Sigmoid colon (tissue), 7 donors: Measurements from ENCODE around the gene EHHADH. TPM values are rescaled to one million over a fixed set of nuclear protein-coding genes. Genes with fewer than 3 reads are reported as not detected.

Experiments used
- DNase-seq: peaks from one replicate; pipeline ENCODE4 v3.0.0-alpha.2; 2019
- H3K27ac ChIP-seq, 4 donors: fragments of 200-600 bp; sonication (generic); one replicate each; pipeline ENCODE4 v1.5.1; 2016 to 2019; ENCODE audit warnings: mild to moderate bottlenecking in 1 of 4
- H3K27me3 ChIP-seq, 3 donors: fragments of 200-600 bp; sonication (generic); one replicate each; pipeline ENCODE4 v1.5.1; 2019; ENCODE audit warnings: mild to moderate bottlenecking in 1 of 3
- H3K36me3 ChIP-seq, 4 donors: fragments of 200-600 bp; sonication (generic); one replicate each; pipeline ENCODE4 v1.5.1; 2016 to 2019
- H3K4me1 ChIP-seq, 4 donors: fragments of 200-600 bp; sonication (generic); one replicate each; pipeline ENCODE4 v1.5.1; 2017 to 2019
- H3K4me3 ChIP-seq, 4 donors: fragments of 200-600 bp; sonication (generic); one replicate each; pipeline ENCODE4 v1.5.1; 2017 to 2019; ENCODE audit warnings: mild to moderate bottlenecking in 2 of 4, moderate library complexity in 1 of 4
- H3K9me3 ChIP-seq, 4 donors: fragments of 200-600 bp in 3 of 4; sonication (generic) in 3 of 4; one replicate each; pipeline versions ENCODE4 v1.5.1 to v1.6.1; 2013 to 2019
- EP300 ChIP-seq, 4 donors: sonication (generic); formaldehyde crosslinking; IDR thresholded peaks; one replicate each; pipeline ENCODE4 v1.6.1; 2017; ENCODE audit warnings: antibody characterized with exemption in 4 of 4
- POLR2A ChIP-seq, 2 donors: fragments of 450-650 bp; IDR thresholded peaks; one replicate each; pipeline ENCODE4 v1.6.1; 2016; ENCODE audit warnings: antibody characterized with exemption in 2 of 2, mild to moderate bottlenecking in 2 of 2, moderate library complexity in 2 of 2
- POLR2AphosphoS5 ChIP-seq, 4 donors: sonication (generic); formaldehyde crosslinking; IDR thresholded peaks; one replicate each; pipeline ENCODE4 v1.6.1; 2017; ENCODE audit warnings: antibody characterized with exemption in 4 of 4
- WGBS, 2 donors: extraction: QIAGEN DNeasy Blood & Tissue Kit; methylation state at CpG; one replicate each; pipeline ENCODE4 v1.1.7; 2013; 5-methylcytosine and 5-hydroxymethylcytosine counted together
- intact Hi-C: fragments of 100-400 bp; cut with DNase I; formaldehyde crosslinking; loops from one replicate; pipeline ENCODE4 v1.15.1; 2023
- polyA plus RNA-seq, 3 donors: library from polyadenylated mRNA; stranded (reverse); fragments of 200-250 nt; gene quantifications; one replicate each; pipeline ENCODE4 v1.2.3, GENCODE V29; 2013
- total RNA-seq, 4 donors: library from RNA; depleted of rRNA; stranded (reverse); fragments of >200 nt; gene quantifications; one replicate each; pipeline ENCODE4 v1.1.0, GENCODE V29; 2016
- TF ChIP-seq, protein P1 (sequence below), 4 experiments: fragments of 450-650 bp in 3 of 4; fragments of 200-600 bp in 1 of 4; IDR thresholded peaks; one replicate each; pipeline ENCODE4 v1.5.1; 2016 to 2019; ENCODE audit warnings: antibody characterized with exemption in 4 of 4, mild to moderate bottlenecking in 3 of 4, moderate library complexity in 2 of 4
- donor health status: healthy with polysubstance abuse.
- donor health status: Bipolar disorder and iron deficiency.
- donor health status: healthy.

EHHADH gene
- total and polyA plus RNA-seq, 7 donors: 1.9 to 20.8 (median 7.5) TPM

DNA sequence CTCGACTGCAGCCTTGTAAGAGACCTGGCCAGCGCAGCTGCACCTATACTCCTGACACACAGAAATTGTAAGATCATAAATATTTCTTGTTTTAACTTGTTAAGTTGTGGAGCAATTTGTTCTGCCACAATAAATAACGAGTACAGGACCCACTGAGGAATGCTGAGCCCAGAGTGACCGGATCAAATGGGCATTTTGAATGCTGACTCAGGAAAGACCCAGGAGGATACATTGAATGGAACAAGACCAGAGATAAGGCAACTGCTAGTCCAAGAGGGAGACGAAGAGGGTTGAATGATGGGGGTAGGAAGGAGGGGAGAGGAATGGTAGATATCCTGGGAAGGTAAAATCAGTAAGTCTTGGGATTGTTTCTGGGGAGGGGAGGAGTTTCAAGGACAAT, 92.1 kb downstream of the EHHADH start:
- H3K4me3 ChIP-seq: no peak overlapping the region
- no peaks in the 10 kb centered on the region for H3K27me3 ChIP-seq
- 89% methylated on average over 5 of the region's 5 CpGs for WGBS, 2 donors
- DNase-seq: no peak
- intact Hi-C loops: no loop called here
- H3K27ac ChIP-seq: no peak overlapping the region
- TF ChIP-seq EP300 (IDR thresholded peaks at IDR 0.05) (no peak), POLR2AphosphoS5 (IDR thresholded peaks at IDR 0.05) (no peak), POLR2A (IDR thresholded peaks at IDR 0.05) (no peak)
- TF ChIP-seq, protein P1, sequence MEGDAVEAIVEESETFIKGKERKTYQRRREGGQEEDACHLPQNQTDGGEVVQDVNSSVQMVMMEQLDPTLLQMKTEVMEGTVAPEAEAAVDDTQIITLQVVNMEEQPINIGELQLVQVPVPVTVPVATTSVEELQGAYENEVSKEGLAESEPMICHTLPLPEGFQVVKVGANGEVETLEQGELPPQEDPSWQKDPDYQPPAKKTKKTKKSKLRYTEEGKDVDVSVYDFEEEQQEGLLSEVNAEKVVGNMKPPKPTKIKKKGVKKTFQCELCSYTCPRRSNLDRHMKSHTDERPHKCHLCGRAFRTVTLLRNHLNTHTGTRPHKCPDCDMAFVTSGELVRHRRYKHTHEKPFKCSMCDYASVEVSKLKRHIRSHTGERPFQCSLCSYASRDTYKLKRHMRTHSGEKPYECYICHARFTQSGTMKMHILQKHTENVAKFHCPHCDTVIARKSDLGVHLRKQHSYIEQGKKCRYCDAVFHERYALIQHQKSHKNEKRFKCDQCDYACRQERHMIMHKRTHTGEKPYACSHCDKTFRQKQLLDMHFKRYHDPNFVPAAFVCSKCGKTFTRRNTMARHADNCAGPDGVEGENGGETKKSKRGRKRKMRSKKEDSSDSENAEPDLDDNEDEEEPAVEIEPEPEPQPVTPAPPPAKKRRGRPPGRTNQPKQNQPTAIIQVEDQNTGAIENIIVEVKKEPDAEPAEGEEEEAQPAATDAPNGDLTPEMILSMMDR (IDR thresholded peaks at IDR 0.05): no peak
- no peaks in the 10 kb centered on the region for H3K4me1 ChIP-seq
- no peaks in the 10 kb centered on the region for H3K36me3 ChIP-seq
- H3K9me3 ChIP-seq: no peaks in the 10 kb centered on the region

GRCh38 chr3:185157347-185157746, 96.5 kb downstream of the EHHADH start:
- no peaks in the 10 kb centered on the region for H3K27me3 ChIP-seq
- no peak overlapping the region for H3K4me3 ChIP-seq
- intact Hi-C loops: no loop called here
- H3K27ac ChIP-seq: no peak overlapping the region
- TF ChIP-seq, protein P1 (IDR thresholded peaks at IDR 0.05): no peak
- TF ChIP-seq POLR2A (IDR thresholded peaks at IDR 0.05) (no peak), EP300 (IDR thresholded peaks at IDR 0.05) (no peak), POLR2AphosphoS5 (IDR thresholded peaks at IDR 0.05) (no peak)
- H3K9me3 ChIP-seq: no peaks in the 10 kb centered on the region
- H3K4me1 ChIP-seq: peaks cover 0 to 10% (median 2%) of the 10 kb centered on the region in 4 donors
- DNase-seq: no peak
- H3K36me3 ChIP-seq: no peaks in the 10 kb centered on the region
- 95 to 97% methylated on average over 3 of the region's 3 CpGs for WGBS, 2 donors

GRCh38 chr3:185155678-185156077, 98.2 kb downstream of the EHHADH start:
- Histone ChIP-seq H3K9me3 (no peaks in the 10 kb centered on the region), H3K4me3 (no peak overlapping the region), H3K27me3 (no peaks in the 10 kb centered on the region), H3K4me1 (peaks cover 0 to 12% (median 3%) of the 10 kb centered on the region in 4 donors), H3K27ac (no peak overlapping the region), H3K36me3 (no peaks in the 10 kb centered on the region)
- TF ChIP-seq, protein P1 (IDR thresholded peaks at IDR 0.05): no peak
- no peak for TF ChIP-seq POLR2AphosphoS5 (IDR thresholded peaks at IDR 0.05)
- TF ChIP-seq POLR2A (IDR thresholded peaks at IDR 0.05): no peak
- no peak for TF ChIP-seq EP300 (IDR thresholded peaks at IDR 0.05)
- WGBS, 2 donors: 91 to 92% methylated on average over 5 of the region's 5 CpGs
- no peak for DNase-seq
- intact Hi-C loops: loop anchor here (2.0 kb wide), 1 partner anchor 19 kb away; no protein-coding TSS in a partner anchor

GRCh38 chr3:185153861-185154629, 99.8 kb downstream of the EHHADH start:
- intact Hi-C loops: loop anchor here (2.0 to 5.0 kb wide), 2 partner anchors 21 to 67 kb away; no protein-coding TSS in a partner anchor
- WGBS, 2 donors: 78 to 85% methylated on average over 16 of the region's 16 CpGs
- H3K27ac ChIP-seq: peak overlapping the region; percentile 90 to 95 (median 94)

More at GRCh38 chr3:185153861-185154629, 99.8 kb downstream of the EHHADH start:
- Histone ChIP-seq H3K36me3 (no peaks in the 10 kb centered on the region), H3K4me1 (peaks cover 0 to 26% (median 14%) of the 10 kb centered on the region in 4 donors), H3K27me3 (no peaks in the 10 kb centered on the region), H3K9me3 (no peaks in the 10 kb centered on the region), H3K4me3 (peak overlapping the region; percentile 57 to 90 (median 77))
- TF ChIP-seq POLR2AphosphoS5 (IDR thresholded peaks at IDR 0.05): no peak
- TF ChIP-seq POLR2A (IDR thresholded peaks at IDR 0.05): no peak
- no peak for TF ChIP-seq EP300 (IDR thresholded peaks at IDR 0.05)
- TF ChIP-seq, protein P1 (IDR thresholded peaks at IDR 0.05): no peak
- no peak for DNase-seq
